GM19351 (cell line): ENCODE data around the gene PDE6B.

Experiments used
- ATAC-seq: cut with Tn5 transposase; IDR thresholded peaks from one replicate; pipeline ENCODE4 v1.9.1; 2021; ENCODE audit warnings: mild to moderate bottlenecking, moderate library complexity; ENCODE audit not compliant: unreplicated experiment

Gene PDE6B

GRCh38 chr4:600850-601515 lies 24.4 kb upstream of the PDE6B start:
- no peak for ATAC-seq

- no peak for ATAC-seq
Observed at GRCh38 chr4:601612-602558, 23.5 kb upstream of the PDE6B start.

- ATAC-seq, result no peak
Observed at GRCh38 chr4:602559-602942, 22.8 kb upstream of the PDE6B start.

GRCh38 chr4:604131-604530 lies 21.2 kb upstream of the PDE6B start:
- no peak for ATAC-seq

GRCh38 chr4:605702-606425 lies 19.5 kb upstream of the PDE6B start:
- no peak for ATAC-seq

- ATAC-seq, result no peak
Observed at GRCh38 chr4:608236-608635, 17.1 kb upstream of the PDE6B start.

GRCh38 chr4:609400-610050 lies 15.8 kb upstream of the PDE6B start:
- ATAC-seq, result no peak

GRCh38 chr4:610411-611261 lies 14.7 kb upstream of the PDE6B start:
- ATAC-seq, result no peak

GRCh38 chr4:612052-612748 lies 13.2 kb upstream of the PDE6B start:
- ATAC-seq, result no peak

- no peak for ATAC-seq
Observed at GRCh38 chr4:612749-613125, 12.6 kb upstream of the PDE6B start.

GRCh38 chr4:613126-613525 lies 12.2 kb upstream of the PDE6B start:
- ATAC-seq, result no peak

GRCh38 chr4:616091-616490 lies 9.3 kb upstream of the PDE6B start:
- no peak for ATAC-seq

- no peak for ATAC-seq
Observed at GRCh38 chr4:616911-617643, 8.3 kb upstream of the PDE6B start.

GRCh38 chr4:617644-618641 lies 7.4 kb upstream of the PDE6B start:
- no peak for ATAC-seq

- ATAC-seq, result no peak
Observed at GRCh38 chr4:620201-620600, 5.2 kb upstream of the PDE6B start.

- no peak for ATAC-seq
Observed at GRCh38 chr4:620851-621261, 4.5 kb upstream of the PDE6B start.

GRCh38 chr4:621296-622070 lies 3.9 kb upstream of the PDE6B start:
- no peak for ATAC-seq
